Ishikawa (cell line): ENCODE measurements around the gene ZMYND8.

ENCODE experiments used
- CEBPB ChIP-seq: IDR thresholded peaks from 2 replicates; pipeline ENCODE4 v1.6.1; 2012
- CREB1 ChIP-seq: IDR thresholded peaks from 2 replicates; pipeline ENCODE4 v1.6.1; 2012; ENCODE audit warnings: low read depth
- EGR1 ChIP-seq: IDR thresholded peaks from 2 replicates; pipeline ENCODE4 v1.6.1; 2012
- EP300 ChIP-seq: IDR thresholded peaks from 2 replicates; pipeline ENCODE4 v1.6.1; 2012; ENCODE audit warnings: borderline replicate concordance
- FOXM1 ChIP-seq: IDR thresholded peaks from 2 replicates; pipeline ENCODE4 v1.6.1; 2012; ENCODE audit warnings: low read depth, borderline replicate concordance
- MAX ChIP-seq: IDR thresholded peaks from 2 replicates; pipeline ENCODE4 v1.6.1; 2012
- NFIC ChIP-seq: IDR thresholded peaks from 2 replicates; pipeline ENCODE4 v1.6.1; 2012
- RAD21 ChIP-seq: IDR thresholded peaks from 2 replicates; pipeline ENCODE4 v1.6.1; 2012; ENCODE audit warnings: low read depth
- REST ChIP-seq: IDR thresholded peaks from 2 replicates; pipeline ENCODE4 v1.6.1; 2012; ENCODE audit warnings: low read depth, mild to moderate bottlenecking
- TAF1 ChIP-seq: IDR thresholded peaks from 2 replicates; pipeline ENCODE4 v1.6.1; 2012; ENCODE audit warnings: low read depth, mild to moderate bottlenecking
- TCF12 ChIP-seq: IDR thresholded peaks from 2 replicates; pipeline ENCODE4 v1.6.1; 2012; ENCODE audit warnings: low read depth
- TEAD4 ChIP-seq: IDR thresholded peaks from 2 replicates; pipeline ENCODE4 v1.6.1; 2012
- USF1 ChIP-seq: IDR thresholded peaks from 2 replicates; pipeline ENCODE4 v1.6.1; 2012
- YY1 ChIP-seq: IDR thresholded peaks from 2 replicates; pipeline ENCODE4 v1.6.1; 2012; ENCODE audit warnings: low read depth
- ZBTB7A ChIP-seq: IDR thresholded peaks from 2 replicates; pipeline ENCODE4 v1.6.1; 2012; ENCODE audit warnings: low read depth

The ZMYND8 gene

GRCh38 chr20:47355489-47356219 is 845 bp downstream of the ZMYND8 start:
- TF ChIP-seq EGR1 (no peak), TAF1 (no peak), EP300 (no peak), USF1 (no peak), CREB1 (no peak), REST (no peak), CEBPB (no peak), TCF12 (no peak), ZBTB7A (no peak), YY1 (no peak), TEAD4 (no peak), MAX (no peak), NFIC (no peak), FOXM1 (no peak), RAD21 (no peak)

- no peak for TF ChIP-seq YY1
- no peak for TF ChIP-seq EP300
- no peak for TF ChIP-seq TAF1
- TF ChIP-seq USF1, result no peak
- TF ChIP-seq CEBPB, result no peak
- TF ChIP-seq MAX, result no peak
- TF ChIP-seq TEAD4, result no peak
- no peak for TF ChIP-seq NFIC
Observed at GRCh38 chr20:47354714-47355488, 1.6 kb downstream of the ZMYND8 start.

- TF ChIP-seq RAD21 (no peak), EGR1 (no peak)
Observed at GRCh38 chr20:47354464-47354713, 2.1 kb downstream of the ZMYND8 start.

GRCh38 chr20:47353692-47354463 is 2.6 kb downstream of the ZMYND8 start:
- TF ChIP-seq NFIC (no peak), TCF12 (no peak)

- TF ChIP-seq TCF12, result no peak
- no peak for TF ChIP-seq USF1
- TF ChIP-seq YY1, result no peak
- no peak for TF ChIP-seq CEBPB
- no peak for TF ChIP-seq ZBTB7A
- TF ChIP-seq TEAD4, result no peak
- no peak for TF ChIP-seq EP300
- TF ChIP-seq NFIC, result no peak
- no peak for TF ChIP-seq TAF1
- TF ChIP-seq REST, result no peak
- no peak for TF ChIP-seq RAD21
- no peak for TF ChIP-seq MAX
- TF ChIP-seq CREB1, result no peak
- no peak for TF ChIP-seq EGR1
- TF ChIP-seq FOXM1, result no peak
Observed at GRCh38 chr20:47353239-47353691, 3.2 kb downstream of the ZMYND8 start.
